Skin of body (tissue), 1 donor: ENCODE data around the gene MRPL45. TPM values are rescaled to one million over a fixed set of nuclear protein-coding genes. Genes with fewer than 3 reads are reported as not detected.

Experiments used
- total RNA-seq: library from RNA; depleted of rRNA; stranded (reverse); fragments of >200 nt; gene quantifications from one replicate; pipeline ENCODE4 v1.2.3, GENCODE V29; 2014

The MRPL45 gene
- total RNA-seq, 1 donor from 2014 or later: 26.7 TPM

Other genes starting within 250 kb of the MRPL45 start
- not detected for gene TBC1D3C, start 228.5 kb upstream of the MRPL45 start, total RNA-seq
- gene TBC1D3E, start 169.2 kb upstream of the MRPL45 start, total RNA-seq: not detected
- gene TBC1D3, start 104.6 kb upstream of the MRPL45 start, total RNA-seq: not detected
- 0.10 TPM for gene GPR179, start 46.8 kb downstream of the MRPL45 start, total RNA-seq
- gene SOCS7, start 54.7 kb downstream of the MRPL45 start, total RNA-seq: 11.3 TPM
- gene ARHGAP23, start 131.3 kb downstream of the MRPL45 start, total RNA-seq: 73.7 TPM